ENCODE results near the gene GLDC. TPM values are rescaled to one million over a fixed set of nuclear protein-coding genes. Genes with fewer than 3 reads are reported as not detected.

Gene GLDC
- total and polyA plus RNA-seq, 10 of the 15 experiments (the other 5 are each of a cell fraction or from before 2014, with no cell fraction given), result 33.1 to 165 (median 114) TPM

GRCh38 chr9:6633378-6633777, 12.2 kb downstream of the GLDC start:
- Histone ChIP-seq H3K27ac (ENCODE audit: control insufficient read depth, insufficient read depth) (peak overlapping the region; percentile 59), H3K4me3 (peak overlapping the region; percentile 38; the same call in 1 of the 2 replicates), H3K27me3 (replicated peaks in 1 of 2; ENCODE audit: control insufficient read depth in 2 of 2, insufficient read depth in 2 of 2, low read length in 1 of 2) (no peaks in the 10 kb centered on the region), H3K79me2 (ENCODE audit: control insufficient read depth, insufficient read depth, low read length) (peaks cover 12% of the 10 kb centered on the region), H3K36me3 (ENCODE audit: control insufficient read depth in 2 of 2, insufficient read depth in 2 of 2, low read length in 1 of 2) (peaks cover 0 to 2% of the 10 kb centered on the region in 2 experiments; a peak in 2 of 4 replicates), H4K20me1 (ENCODE audit: control insufficient read depth, insufficient read depth) (no peaks in the 10 kb centered on the region), H3K4me2 (ENCODE audit: control insufficient read depth, insufficient read depth) (peak overlapping the region; percentile 62), H3K4me1 (ENCODE audit: control insufficient read depth, insufficient read depth, low read length) (peaks cover 32% of the 10 kb centered on the region), H3K9me3 (replicated peaks; ENCODE audit: control insufficient read depth, insufficient read depth, low read length) (no peaks in the 10 kb centered on the region), H3K9ac (ENCODE audit: control insufficient read depth, insufficient read depth, low read length) (peak overlapping the region; percentile 20; the same call in 1 of the 2 replicates), H2AFZ (ENCODE audit: control insufficient read depth, low read depth, low read length) (no peak overlapping the region)
- WGBS (ENCODE audit: insufficient coverage, insufficient replicate concordance, low lambda C conversion rate, missing lambda C conversion rate), result 56% methylated on average over 3 of the region's 3 CpGs
- RAD21 ChIA-PET (ENCODE audit: unreplicated experiment), result interaction anchor here (1.0 to 8.2 kb wide), 9 partner anchors 9 to 125 kb away, joined by 3 to 59 read pairs (median 4); partner anchors contain the start of gene KDM4C
- BruUV-seq (replicated peaks), result no TSS peak
- no peak for ATAC-seq
- CTCF ChIA-PET, result interaction anchor here (0.8 to 4.0 kb wide), 3 partner anchors 9 to 53 kb away, joined by 3 to 19 read pairs (median 3); no protein-coding TSS in a partner anchor
- POLR2A ChIA-PET, result interaction anchor here (0.7 to 3.2 kb wide), 8 partner anchors 9 to 41 kb away, joined by 3 to 18 read pairs (median 4); no protein-coding TSS in a partner anchor
- in situ Hi-C loops (cut with MboI), result no loop called here
- DNase-seq (ENCODE audit: low read depth, low spot score), result no peak
- no peak for FAIRE-seq
- TF ChIP-seq, protein P1, sequence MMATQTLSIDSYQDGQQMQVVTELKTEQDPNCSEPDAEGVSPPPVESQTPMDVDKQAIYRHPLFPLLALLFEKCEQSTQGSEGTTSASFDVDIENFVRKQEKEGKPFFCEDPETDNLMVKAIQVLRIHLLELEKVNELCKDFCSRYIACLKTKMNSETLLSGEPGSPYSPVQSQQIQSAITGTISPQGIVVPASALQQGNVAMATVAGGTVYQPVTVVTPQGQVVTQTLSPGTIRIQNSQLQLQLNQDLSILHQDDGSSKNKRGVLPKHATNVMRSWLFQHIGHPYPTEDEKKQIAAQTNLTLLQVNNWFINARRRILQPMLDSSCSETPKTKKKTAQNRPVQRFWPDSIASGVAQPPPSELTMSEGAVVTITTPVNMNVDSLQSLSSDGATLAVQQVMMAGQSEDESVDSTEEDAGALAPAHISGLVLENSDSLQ (IDR thresholded peaks at IDR 0.05), result peak; percentile 62
- no peak for TF ChIP-seq SP1 (IDR thresholded peaks at IDR 0.05; ENCODE audit: low read depth, low read length)
- intact Hi-C loops (cut with micrococcal nuclease; ENCODE audit: unreplicated experiment), result loop anchor here (2.0 kb wide), 1 partner anchor 35 kb away; no protein-coding TSS in a partner anchor
- SMC1A ChIA-PET (ENCODE audit: uncharacterized antibody, unreplicated experiment), result interaction anchor here (1.1 to 3.4 kb wide), 12 partner anchors 9 to 117 kb away, joined by 3 to 37 read pairs (median 4); partner anchors contain the start of gene GLDC

GRCh38 chr9:6632516-6633183, 12.9 kb downstream of the GLDC start:
- POLR2A ChIA-PET, result interaction anchor here (0.7 to 3.2 kb wide), 11 partner anchors 10 to 71 kb away, joined by 3 to 18 read pairs (median 4); partner anchors contain the start of gene GLDC
- H3K4me2 ChIP-seq (ENCODE audit: control insufficient read depth, insufficient read depth), result peak overlapping the region; percentile 62
- TF ChIP-seq IKZF2 (IDR thresholded peaks at IDR 0.05), result peak; percentile 70 to 73
- no peak for TF ChIP-seq ZBTB11 (CRISPR knock-in tag; IDR thresholded peaks at IDR 0.05)
- TF ChIP-seq IRF4 (IDR thresholded peaks at IDR 0.05; ENCODE audit: low read depth, low read length), result peak; percentile 72
- TF ChIP-seq FOS (IDR thresholded peaks at IDR 0.05; ENCODE audit: borderline replicate concordance, extremely low read depth, insufficient read length), result no peak

More at GRCh38 chr9:6632516-6633183, 12.9 kb downstream of the GLDC start:
- Histone ChIP-seq H3K36me3 (ENCODE audit: control insufficient read depth in 2 of 2, insufficient read depth in 2 of 2, low read length in 1 of 2) (peaks cover 0 to 2% of the 10 kb centered on the region in 2 experiments; a peak in 2 of 4 replicates), H2AFZ (ENCODE audit: control insufficient read depth, low read depth, low read length) (peak overlapping the region; percentile 57), H4K20me1 (ENCODE audit: control insufficient read depth, insufficient read depth) (no peaks in the 10 kb centered on the region), H3K4me3 (peak overlapping the region; percentile 38; the same call in 1 of the 2 replicates), H3K27ac (ENCODE audit: control insufficient read depth, insufficient read depth) (peak overlapping the region; percentile 59), H3K27me3 (replicated peaks in 1 of 2; ENCODE audit: control insufficient read depth in 2 of 2, insufficient read depth in 2 of 2, low read length in 1 of 2) (no peaks in the 10 kb centered on the region), H3K4me1 (ENCODE audit: control insufficient read depth, insufficient read depth, low read length) (peaks cover 32% of the 10 kb centered on the region), H3K9ac (ENCODE audit: control insufficient read depth, insufficient read depth, low read length) (peak overlapping the region; percentile 18; the same call in 1 of the 2 replicates), H3K9me3 (replicated peaks; ENCODE audit: control insufficient read depth, insufficient read depth, low read length) (no peaks in the 10 kb centered on the region), H3K79me2 (ENCODE audit: control insufficient read depth, insufficient read depth, low read length) (peaks cover 14% of the 10 kb centered on the region)
- DNase-seq (ENCODE audit: low read depth, low spot score), result peak; percentile 87
- WGBS (ENCODE audit: insufficient coverage, insufficient replicate concordance, low lambda C conversion rate, missing lambda C conversion rate), result under 1% methylated on average over 19 of the region's 19 CpGs
- ATAC-seq, result peak; percentile 96
- SMC1A ChIA-PET (ENCODE audit: uncharacterized antibody, unreplicated experiment), result interaction anchor here (0.8 to 3.4 kb wide), 16 partner anchors 9 to 83 kb away, joined by 3 to 37 read pairs (median 4); no protein-coding TSS in a partner anchor
- intact Hi-C loops (cut with micrococcal nuclease; ENCODE audit: unreplicated experiment) (loop anchor here (1.0 to 2.0 kb wide), 2 partner anchors 34 to 51 kb away; no protein-coding TSS in a partner anchor), in situ Hi-C loops (cut with MboI) (no loop called here)
- no TSS peak for BruUV-seq (replicated peaks)
- FAIRE-seq, result peak; percentile 90
- CTCF ChIA-PET, result interaction anchor here (0.6 to 4.0 kb wide), 7 partner anchors 9 to 57 kb away, joined by 3 to 19 read pairs (median 4); no protein-coding TSS in a partner anchor
- RAD21 ChIA-PET (ENCODE audit: unreplicated experiment), result interaction anchor here (0.7 to 8.2 kb wide), 18 partner anchors 10 to 127 kb away, joined by 3 to 59 read pairs (median 5); partner anchors contain the start of genes GLDC and KDM4C

Measured in GM12878 (cell line).